Ishikawa (cell line): ENCODE results near the gene AUTS2.

Experiments
- CEBPB ChIP-seq: IDR thresholded peaks from 2 replicates; pipeline ENCODE4 v1.6.1; 2012
- CREB1 ChIP-seq: IDR thresholded peaks from 2 replicates; pipeline ENCODE4 v1.6.1; 2012; ENCODE audit warnings: low read depth
- EGR1 ChIP-seq: IDR thresholded peaks from 2 replicates; pipeline ENCODE4 v1.6.1; 2012
- EP300 ChIP-seq: IDR thresholded peaks from 2 replicates; pipeline ENCODE4 v1.6.1; 2012; ENCODE audit warnings: borderline replicate concordance
- FOXM1 ChIP-seq: IDR thresholded peaks from 2 replicates; pipeline ENCODE4 v1.6.1; 2012; ENCODE audit warnings: low read depth, borderline replicate concordance
- NFIC ChIP-seq: IDR thresholded peaks from 2 replicates; pipeline ENCODE4 v1.6.1; 2012
- RAD21 ChIP-seq: IDR thresholded peaks from 2 replicates; pipeline ENCODE4 v1.6.1; 2012; ENCODE audit warnings: low read depth
- REST ChIP-seq: IDR thresholded peaks from 2 replicates; pipeline ENCODE4 v1.6.1; 2012; ENCODE audit warnings: low read depth, mild to moderate bottlenecking
- TAF1 ChIP-seq: IDR thresholded peaks from 2 replicates; pipeline ENCODE4 v1.6.1; 2012; ENCODE audit warnings: low read depth, mild to moderate bottlenecking
- TCF12 ChIP-seq: IDR thresholded peaks from 2 replicates; pipeline ENCODE4 v1.6.1; 2012; ENCODE audit warnings: low read depth
- TEAD4 ChIP-seq: IDR thresholded peaks from 2 replicates; pipeline ENCODE4 v1.6.1; 2012
- USF1 ChIP-seq: IDR thresholded peaks from 2 replicates; pipeline ENCODE4 v1.6.1; 2012
- YY1 ChIP-seq: IDR thresholded peaks from 2 replicates; pipeline ENCODE4 v1.6.1; 2012; ENCODE audit warnings: low read depth
- ZBTB7A ChIP-seq: IDR thresholded peaks from 2 replicates; pipeline ENCODE4 v1.6.1; 2012; ENCODE audit warnings: low read depth
- TF ChIP-seq, protein P1 (sequence below): IDR thresholded peaks from 2 replicates; pipeline ENCODE4 v1.6.1; 2012

The AUTS2 gene

DNA sequence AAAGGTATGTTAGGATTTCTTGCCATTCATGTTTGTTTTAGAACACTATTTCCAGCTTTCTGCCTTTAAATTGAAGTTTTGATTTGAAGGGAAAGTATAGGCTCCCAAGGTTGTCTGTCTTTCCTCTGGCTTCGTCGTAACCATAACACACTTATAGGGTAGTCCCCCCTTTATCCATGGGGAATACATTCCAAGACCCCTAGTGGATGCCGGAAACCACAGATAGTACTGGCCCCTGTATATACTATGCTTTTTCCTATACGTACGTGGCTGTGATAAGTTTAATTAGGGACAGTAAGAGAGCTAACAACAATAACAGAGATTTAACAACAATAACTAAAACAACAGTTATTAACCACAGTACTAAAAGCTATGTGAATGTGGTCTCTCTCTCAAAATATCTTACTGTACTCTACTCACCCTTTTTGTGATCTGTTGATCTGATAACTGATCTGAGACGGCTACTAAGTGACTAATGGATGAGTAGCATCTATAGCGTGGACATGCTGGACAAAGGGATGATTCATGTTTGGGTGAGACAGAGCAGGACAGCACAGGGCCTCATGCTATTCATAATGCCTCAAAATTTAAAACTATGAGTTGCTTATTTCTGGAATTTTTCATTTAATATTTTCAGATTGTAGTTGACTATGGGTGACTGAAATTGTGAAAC is 273.1 kb downstream of the AUTS2 start:
- TF ChIP-seq CREB1 (no peak), REST (no peak), NFIC (no peak), USF1 (no peak), ZBTB7A (no peak), RAD21 (no peak), TEAD4 (no peak), EGR1 (no peak), YY1 (no peak), CEBPB (no peak), TAF1 (no peak), TCF12 (no peak), EP300 (no peak), FOXM1 (no peak)
- TF ChIP-seq, protein P1, sequence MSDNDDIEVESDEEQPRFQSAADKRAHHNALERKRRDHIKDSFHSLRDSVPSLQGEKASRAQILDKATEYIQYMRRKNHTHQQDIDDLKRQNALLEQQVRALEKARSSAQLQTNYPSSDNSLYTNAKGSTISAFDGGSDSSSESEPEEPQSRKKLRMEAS: no peak

DNA sequence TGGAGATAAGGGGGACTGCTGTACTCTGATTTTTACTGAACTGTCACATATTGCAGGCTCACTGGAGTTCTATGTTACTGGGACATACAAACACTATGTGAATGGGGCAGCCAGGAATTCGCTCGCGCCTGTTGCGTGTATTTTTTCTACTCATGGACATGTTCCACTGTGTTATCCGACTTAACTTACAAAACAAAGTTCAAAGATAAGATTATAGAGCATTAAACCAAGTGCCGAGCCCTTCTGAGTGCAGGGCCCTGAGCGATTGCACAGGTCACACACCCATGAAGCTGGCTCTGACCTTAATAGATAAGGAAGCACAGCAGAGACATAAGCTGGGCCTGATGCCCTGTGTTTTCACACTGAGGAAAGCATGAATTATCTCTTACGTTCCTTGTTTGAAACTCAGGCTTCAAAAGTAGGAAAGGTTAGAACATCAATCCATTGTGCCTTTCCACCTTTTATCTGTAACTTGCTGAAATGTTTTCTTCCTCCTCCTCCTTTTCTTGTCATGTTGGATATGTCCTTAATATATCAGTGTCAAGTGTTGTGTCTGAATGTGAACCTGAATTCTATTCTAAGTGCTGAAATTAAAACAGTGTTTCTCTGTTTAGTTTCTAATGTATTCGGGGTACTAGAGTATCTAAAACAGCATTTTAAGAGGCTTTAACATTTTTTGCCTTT is 273.8 kb downstream of the AUTS2 start:
- TF ChIP-seq FOXM1 (no peak), ZBTB7A (no peak)

DNA sequence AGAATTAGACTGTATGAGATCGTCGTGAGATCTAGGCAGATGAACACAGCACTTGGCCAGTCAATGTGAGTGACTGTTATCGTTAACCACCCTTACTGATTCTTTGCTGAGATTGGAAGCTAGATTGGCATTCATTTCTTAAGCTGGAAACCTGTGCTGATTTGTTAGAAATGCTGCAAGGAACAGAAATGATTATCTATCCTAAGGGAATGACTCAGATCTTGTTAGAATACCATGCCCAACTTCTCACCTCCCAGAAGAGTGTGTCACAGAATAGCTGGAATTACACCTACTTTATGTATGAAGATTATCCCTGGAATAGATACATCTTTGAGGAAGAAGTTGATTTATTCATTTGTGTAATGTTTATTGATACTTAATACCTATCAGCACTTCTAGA is 275.2 kb downstream of the AUTS2 start:
- no peak for TF ChIP-seq RAD21
- TF ChIP-seq CEBPB: no peak
- no peak for TF ChIP-seq ZBTB7A
- TF ChIP-seq CREB1: no peak
- TF ChIP-seq EP300: no peak
- TF ChIP-seq, protein P1: no peak
- TF ChIP-seq TAF1: no peak
- no peak for TF ChIP-seq NFIC
- TF ChIP-seq EGR1: no peak
- no peak for TF ChIP-seq TEAD4
- TF ChIP-seq USF1: no peak
- no peak for TF ChIP-seq YY1
- TF ChIP-seq REST: no peak
- TF ChIP-seq TCF12: no peak
- no peak for TF ChIP-seq FOXM1

- TF ChIP-seq YY1 (no peak), NFIC (no peak), RAD21 (no peak), USF1 (no peak), TEAD4 (no peak), ZBTB7A (no peak), REST (no peak), FOXM1 (no peak), EGR1 (no peak), CREB1 (no peak), EP300 (no peak), TAF1 (no peak), TCF12 (no peak), CEBPB (no peak)
- TF ChIP-seq, protein P1: no peak
Observed at GRCh38 chr7:69878015-69878414, 279.7 kb downstream of the AUTS2 start.
